GM20000 (cell line): ENCODE data around the gene ENAH.
"Not testable (repeated sequence)": the region's sequence is repeated elsewhere in the genome, so short reads cannot be mapped to it uniquely, and the experiment has no call there.

ENCODE experiments used
- DNase-seq: peaks from one replicate; pipeline ENCODE4 v3.0.0; 2012; ENCODE audit warnings: low spot score
- TF ChIP-seq, protein P1 (sequence below): IDR thresholded peaks from 2 replicates; pipeline ENCODE4 v1.5.1; 2012; ENCODE audit warnings: mild to moderate bottlenecking, control low read depth; ENCODE audit errors: extremely low read depth, missing control alignments

The ENAH gene

GRCh38 chr1:225523263-225523950 is 129.5 kb downstream of the ENAH start:
- DNase-seq: no peak

DNA sequence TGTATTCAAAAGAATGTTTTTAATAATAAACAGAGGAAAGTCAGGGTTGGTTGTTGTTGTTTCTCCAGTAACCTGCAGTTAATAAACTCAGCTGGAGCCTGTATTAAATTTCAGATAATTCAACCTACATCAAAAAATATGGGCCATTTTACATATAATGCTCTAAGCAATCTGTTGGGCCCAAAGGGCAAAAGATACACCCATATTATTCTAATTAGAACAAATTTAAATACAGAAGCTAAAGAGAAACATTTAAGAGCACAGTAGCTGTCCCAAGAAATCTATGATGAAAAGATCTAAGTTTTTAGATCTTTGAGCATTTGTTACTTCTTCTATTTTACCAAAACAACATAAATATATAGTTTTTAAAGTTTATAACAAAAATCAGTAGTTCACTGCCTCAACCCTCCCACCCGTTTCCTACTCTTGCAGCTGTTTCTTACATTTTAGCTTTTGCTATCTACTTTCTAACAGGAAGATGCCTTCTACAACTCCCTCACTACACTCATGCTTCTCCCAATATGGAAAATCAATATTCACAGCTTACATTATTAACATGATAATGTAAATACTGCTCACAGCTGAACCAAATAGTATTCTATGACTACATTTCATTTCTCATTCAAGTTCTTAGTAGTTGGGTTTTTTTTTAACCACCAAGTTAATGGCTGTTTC is 130.2 kb downstream of the ENAH start:
- no peak for DNase-seq
- TF ChIP-seq, protein P1, sequence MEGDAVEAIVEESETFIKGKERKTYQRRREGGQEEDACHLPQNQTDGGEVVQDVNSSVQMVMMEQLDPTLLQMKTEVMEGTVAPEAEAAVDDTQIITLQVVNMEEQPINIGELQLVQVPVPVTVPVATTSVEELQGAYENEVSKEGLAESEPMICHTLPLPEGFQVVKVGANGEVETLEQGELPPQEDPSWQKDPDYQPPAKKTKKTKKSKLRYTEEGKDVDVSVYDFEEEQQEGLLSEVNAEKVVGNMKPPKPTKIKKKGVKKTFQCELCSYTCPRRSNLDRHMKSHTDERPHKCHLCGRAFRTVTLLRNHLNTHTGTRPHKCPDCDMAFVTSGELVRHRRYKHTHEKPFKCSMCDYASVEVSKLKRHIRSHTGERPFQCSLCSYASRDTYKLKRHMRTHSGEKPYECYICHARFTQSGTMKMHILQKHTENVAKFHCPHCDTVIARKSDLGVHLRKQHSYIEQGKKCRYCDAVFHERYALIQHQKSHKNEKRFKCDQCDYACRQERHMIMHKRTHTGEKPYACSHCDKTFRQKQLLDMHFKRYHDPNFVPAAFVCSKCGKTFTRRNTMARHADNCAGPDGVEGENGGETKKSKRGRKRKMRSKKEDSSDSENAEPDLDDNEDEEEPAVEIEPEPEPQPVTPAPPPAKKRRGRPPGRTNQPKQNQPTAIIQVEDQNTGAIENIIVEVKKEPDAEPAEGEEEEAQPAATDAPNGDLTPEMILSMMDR: no peak

More at GRCh38 chr1:225523263-225523950, 129.5 kb downstream of the ENAH start:
- TF ChIP-seq, protein P1: no peak

- no peak for DNase-seq
- TF ChIP-seq, protein P1: no peak
Measured at GRCh38 chr1:225520587-225521227, 132.2 kb downstream of the ENAH start.

- DNase-seq: no peak
- TF ChIP-seq, protein P1: no peak
Measured at GRCh38 chr1:225519166-225519863, 133.6 kb downstream of the ENAH start.

DNA sequence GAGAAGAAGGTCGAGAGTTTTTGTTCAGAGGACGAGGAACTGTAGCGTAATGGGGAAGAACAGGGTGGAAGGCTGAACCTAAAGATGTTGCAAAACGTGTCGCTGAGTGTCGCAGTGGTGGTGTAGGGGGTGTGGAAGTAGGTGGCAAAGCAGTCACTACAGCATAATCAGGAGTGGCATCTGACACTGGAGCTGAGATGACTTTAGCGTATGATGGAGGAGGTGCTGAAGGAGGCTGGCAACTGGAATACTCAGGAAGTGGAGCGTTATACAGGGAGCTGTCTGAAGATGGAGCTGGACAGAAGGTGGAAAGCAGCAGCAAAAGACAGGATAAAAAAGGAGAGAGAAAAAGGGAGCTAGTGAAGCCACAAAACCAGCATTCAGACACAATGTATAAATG is 135.2 kb downstream of the ENAH start:
- no peak for DNase-seq
- TF ChIP-seq, protein P1: no peak

DNA sequence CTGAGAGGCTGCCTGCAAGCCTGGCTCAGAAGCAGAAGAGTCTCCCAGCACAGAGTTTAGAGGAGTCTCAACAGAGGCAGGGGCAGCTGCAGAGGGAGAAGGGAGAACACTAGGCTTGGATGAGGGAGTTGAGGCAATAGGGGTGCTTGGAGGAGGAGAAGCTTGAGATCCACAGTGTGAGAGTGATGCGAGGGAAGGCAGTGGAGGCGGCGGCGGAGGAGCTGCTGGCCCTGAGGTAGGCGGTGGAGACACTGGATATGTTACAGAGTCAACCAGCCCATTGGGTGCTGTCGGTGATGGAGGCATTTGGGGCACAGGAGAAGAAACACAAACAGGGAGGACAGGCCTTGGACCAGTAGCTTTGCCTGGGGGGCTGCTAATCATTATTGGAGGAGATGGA is 135.7 kb downstream of the ENAH start:
- no peak for DNase-seq
- TF ChIP-seq, protein P1: no peak

DNA sequence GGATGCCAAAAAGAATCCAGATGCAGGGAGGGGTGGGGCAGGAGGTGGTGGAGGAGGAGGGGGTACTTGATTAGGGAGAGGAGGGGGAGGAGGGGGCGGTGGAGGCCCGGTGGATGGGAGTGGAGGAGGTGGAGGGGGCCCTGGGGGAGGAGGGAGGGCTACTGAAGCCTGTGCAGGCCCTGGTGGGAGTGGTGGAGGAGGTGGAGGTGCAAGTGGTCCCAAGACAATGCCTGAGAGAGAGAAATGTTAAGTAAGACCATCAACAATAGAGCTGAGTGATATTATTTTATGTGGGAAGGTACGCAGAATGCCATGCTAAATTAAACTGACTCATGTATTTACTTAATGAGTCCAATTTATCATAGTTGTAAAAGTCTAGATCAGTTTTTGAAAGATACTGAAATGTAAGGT is 138.2 kb downstream of the ENAH start:
- TF ChIP-seq, protein P1: no peak
- no peak for DNase-seq

GRCh38 chr1:225513576-225513975 is 139.3 kb downstream of the ENAH start:
- not testable (repeated sequence) for DNase-seq
